ENCODE data around the gene RNF26.

RNF26 gene

GRCh38 chr11:119334174-119334930 is at the start of gene RNF26:
Gene RNF26 (plus strand): TSS chr11:119334527. CDS start chr11:119335123, 596 bp downstream.
- peak; percentile 99 for FAIRE-seq
- DNase-seq (ENCODE audit: insufficient read length, low spot score) = peak; percentile 97

GRCh38 chr11:119285431-119285830 is 48.9 kb upstream of the RNF26 start:
- no peak for DNase-seq (ENCODE audit: insufficient read length, low spot score)
- FAIRE-seq = no peak

- FAIRE-seq (no peak), DNase-seq (ENCODE audit: insufficient read length, low spot score) (no peak)
Observed at GRCh38 chr11:119288219-119288618, 46.1 kb upstream of the RNF26 start.

GRCh38 chr11:119290894-119291497 is 43.3 kb upstream of the RNF26 start:
- no peak for FAIRE-seq

GRCh38 chr11:119293461-119293860 is 40.9 kb upstream of the RNF26 start:
- FAIRE-seq (no peak), DNase-seq (ENCODE audit: insufficient read length, low spot score) (no peak)

More at GRCh38 chr11:119290894-119291497, 43.3 kb upstream of the RNF26 start:
- DNase-seq (ENCODE audit: insufficient read length, low spot score) = no peak

- DNase-seq (ENCODE audit: insufficient read length, low spot score) (no peak), FAIRE-seq (no peak)
Observed at GRCh38 chr11:119295178-119295577, 39.1 kb upstream of the RNF26 start.

GRCh38 chr11:119297938-119298337 is 36.4 kb upstream of the RNF26 start:
- DNase-seq (ENCODE audit: insufficient read length, low spot score) (no peak), FAIRE-seq (no peak)

GRCh38 chr11:119298726-119299125 is 35.6 kb upstream of the RNF26 start:
- DNase-seq (ENCODE audit: insufficient read length, low spot score) = no peak
- FAIRE-seq = no peak

- no peak for FAIRE-seq
Observed at GRCh38 chr11:119299416-119299815, 34.9 kb upstream of the RNF26 start.

GRCh38 chr11:119300198-119300964 is 33.9 kb upstream of the RNF26 start:
- FAIRE-seq (peak; percentile 20), DNase-seq (ENCODE audit: insufficient read length, low spot score) (no peak)

More at GRCh38 chr11:119299416-119299815, 34.9 kb upstream of the RNF26 start:
- no peak for DNase-seq (ENCODE audit: insufficient read length, low spot score)

- no peak for FAIRE-seq
- DNase-seq (ENCODE audit: insufficient read length, low spot score) = no peak
Observed at GRCh38 chr11:119303227-119303718, 31.1 kb upstream of the RNF26 start.

- FAIRE-seq (no peak), DNase-seq (ENCODE audit: insufficient read length, low spot score) (no peak)
Observed at GRCh38 chr11:119305556-119306372, 28.6 kb upstream of the RNF26 start.

GRCh38 chr11:119306373-119306890 is 27.9 kb upstream of the RNF26 start:
- DNase-seq (ENCODE audit: insufficient read length, low spot score) (no peak), FAIRE-seq (no peak)

- no peak for FAIRE-seq
- DNase-seq (ENCODE audit: insufficient read length, low spot score) = no peak
Observed at GRCh38 chr11:119307219-119307618, 27.1 kb upstream of the RNF26 start.

- DNase-seq (ENCODE audit: insufficient read length, low spot score) = no peak
Observed at GRCh38 chr11:119307974-119308373, 26.4 kb upstream of the RNF26 start.

GRCh38 chr11:119309411-119309810 is 24.9 kb upstream of the RNF26 start:
- DNase-seq (ENCODE audit: insufficient read length, low spot score) (no peak), FAIRE-seq (no peak)

More at GRCh38 chr11:119307974-119308373, 26.4 kb upstream of the RNF26 start:
- no peak for FAIRE-seq

- no peak for FAIRE-seq
- no peak for DNase-seq (ENCODE audit: insufficient read length, low spot score)
Observed at GRCh38 chr11:119309953-119310681, 24.2 kb upstream of the RNF26 start.

- no peak for FAIRE-seq
- no peak for DNase-seq (ENCODE audit: insufficient read length, low spot score)
Observed at GRCh38 chr11:119310682-119311052, 23.7 kb upstream of the RNF26 start.

- FAIRE-seq = peak; percentile 31
- DNase-seq (ENCODE audit: insufficient read length, low spot score) = no peak
Observed at GRCh38 chr11:119314726-119315125, 19.6 kb upstream of the RNF26 start.
